ENCODE results near the gene PPP2R2B.

PPP2R2B gene

GRCh38 chr5:146828385-146828784 is 50.2 kb downstream of the PPP2R2B start:
- in situ Hi-C loops (cut with MboI; ENCODE audit: low sequenced_read_pairs): no loop called here

GRCh38 chr5:146827901-146828300 is 50.7 kb downstream of the PPP2R2B start:
- in situ Hi-C loops (cut with MboI; ENCODE audit: low sequenced_read_pairs): no loop called here

GRCh38 chr5:146825033-146825432 is 53.5 kb downstream of the PPP2R2B start:
- in situ Hi-C loops (cut with MboI; ENCODE audit: low sequenced_read_pairs): no loop called here

- in situ Hi-C loops (cut with MboI; ENCODE audit: low sequenced_read_pairs): no loop called here
Measured at GRCh38 chr5:146821732-146822131, 56.8 kb downstream of the PPP2R2B start.

GRCh38 chr5:146820987-146821386 is 57.6 kb downstream of the PPP2R2B start:
- in situ Hi-C loops (cut with MboI; ENCODE audit: low sequenced_read_pairs): no loop called here

- in situ Hi-C loops (cut with MboI; ENCODE audit: low sequenced_read_pairs): no loop called here
Measured at GRCh38 chr5:146818822-146819221, 59.7 kb downstream of the PPP2R2B start.

GRCh38 chr5:146817973-146818372 is 60.6 kb downstream of the PPP2R2B start:
- in situ Hi-C loops (cut with MboI; ENCODE audit: low sequenced_read_pairs): no loop called here

GRCh38 chr5:146816775-146817387 is 61.7 kb downstream of the PPP2R2B start:
- in situ Hi-C loops (cut with MboI; ENCODE audit: low sequenced_read_pairs): no loop called here

- in situ Hi-C loops (cut with MboI; ENCODE audit: low sequenced_read_pairs): no loop called here
Measured at GRCh38 chr5:146815411-146815810, 63.1 kb downstream of the PPP2R2B start.

- in situ Hi-C loops (cut with MboI; ENCODE audit: low sequenced_read_pairs): no loop called here
Measured at GRCh38 chr5:146813346-146814157, 65.0 kb downstream of the PPP2R2B start.

- in situ Hi-C loops (cut with MboI; ENCODE audit: low sequenced_read_pairs): no loop called here
Measured at GRCh38 chr5:146805081-146805480, 73.5 kb downstream of the PPP2R2B start.

- in situ Hi-C loops (cut with MboI; ENCODE audit: low sequenced_read_pairs): no loop called here
Measured at GRCh38 chr5:146802945-146803522, 75.5 kb downstream of the PPP2R2B start.

- in situ Hi-C loops (cut with MboI; ENCODE audit: low sequenced_read_pairs): no loop called here
Measured at GRCh38 chr5:146799671-146800070, 78.9 kb downstream of the PPP2R2B start.

- in situ Hi-C loops (cut with MboI; ENCODE audit: low sequenced_read_pairs): no loop called here
Measured at GRCh38 chr5:146799231-146799630, 79.3 kb downstream of the PPP2R2B start.

- in situ Hi-C loops (cut with MboI; ENCODE audit: low sequenced_read_pairs): no loop called here
Measured at GRCh38 chr5:146797658-146798057, 80.9 kb downstream of the PPP2R2B start.

- in situ Hi-C loops (cut with MboI; ENCODE audit: low sequenced_read_pairs): no loop called here
Measured at GRCh38 chr5:146796911-146797310, 81.6 kb downstream of the PPP2R2B start.

GRCh38 chr5:146796144-146796543 is 82.4 kb downstream of the PPP2R2B start:
- in situ Hi-C loops (cut with MboI; ENCODE audit: low sequenced_read_pairs): no loop called here

- in situ Hi-C loops (cut with MboI; ENCODE audit: low sequenced_read_pairs): no loop called here
Measured at GRCh38 chr5:146794326-146795029, 84.1 kb downstream of the PPP2R2B start.

- in situ Hi-C loops (cut with MboI; ENCODE audit: low sequenced_read_pairs): no loop called here
Measured at GRCh38 chr5:146793709-146794108, 84.8 kb downstream of the PPP2R2B start.

- in situ Hi-C loops (cut with MboI; ENCODE audit: low sequenced_read_pairs): no loop called here
Measured at GRCh38 chr5:146791471-146791870, 87.1 kb downstream of the PPP2R2B start.
